GM19395 (cell line): ENCODE results near the gene IER2.
"Not testable (repeated sequence)": the region's sequence is repeated elsewhere in the genome, so short reads cannot be mapped to it uniquely, and the experiment has no call there.

ENCODE experiments used
- ATAC-seq: cut with Tn5 transposase; IDR thresholded peaks from one replicate; pipeline ENCODE4 v1.9.1; 2021; ENCODE audit warnings: mild to moderate bottlenecking, moderate library complexity; ENCODE audit not compliant: unreplicated experiment

Gene IER2

GRCh38 chr19:13190781-13191540 lies 40.8 kb downstream of the IER2 start:
- ATAC-seq = no peak

- no peak for ATAC-seq
Measured at GRCh38 chr19:13195678-13196077, 45.5 kb downstream of the IER2 start.

DNA sequence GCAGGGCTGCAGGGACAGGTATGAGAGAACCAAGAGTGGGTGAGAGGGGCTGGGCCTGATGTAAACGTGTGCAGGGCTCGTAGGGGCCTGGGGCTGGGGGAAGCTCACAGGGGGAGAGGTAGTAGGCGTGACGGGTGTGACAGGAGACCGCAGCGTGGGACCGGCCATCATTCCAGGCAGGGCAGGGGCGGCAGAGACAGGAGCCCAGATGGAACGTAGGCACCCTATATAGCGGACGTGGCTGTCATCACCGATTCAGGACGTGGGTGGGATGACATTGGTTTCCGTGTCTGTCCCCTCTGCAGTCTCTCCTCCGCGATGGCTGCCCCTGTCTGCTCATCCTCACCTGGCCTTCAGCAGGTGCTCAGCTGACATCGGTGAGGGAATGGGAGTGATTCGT lies 48.4 kb downstream of the IER2 start:
- ATAC-seq = no peak

- not testable (repeated sequence) for ATAC-seq
Measured at GRCh38 chr19:13202112-13202511, 51.9 kb downstream of the IER2 start.
